Spinal cord (tissue), 10 donors: ENCODE data around the gene TPCN1. TPM values are rescaled to one million over a fixed set of nuclear protein-coding genes. Genes with fewer than 3 reads are reported as not detected.

ENCODE experiments used
- DNase-seq, 6 donors: peaks; one replicate each; pipeline versions ENCODE4 v3.0.0 to v3.0.0-alpha.2; 2013 to 2015; ENCODE audit warnings: low spot score in 6 of 6, low read depth in 4 of 6
- H3K27ac ChIP-seq: one replicate; pipeline ENCODE4 v1.5.1; 2013; ENCODE audit warnings: low read depth, low read length, control low read depth
- H3K27me3 ChIP-seq: one replicate; pipeline ENCODE4 v1.6.1; 2013; ENCODE audit warnings: low read length; ENCODE audit not compliant: control insufficient read depth, insufficient read depth
- H3K36me3 ChIP-seq: one replicate; pipeline ENCODE4 v1.6.1; 2013; ENCODE audit warnings: low read length; ENCODE audit not compliant: control insufficient read depth, insufficient read depth
- H3K4me1 ChIP-seq: one replicate; pipeline ENCODE4 v1.6.1; 2013; ENCODE audit warnings: low read length; ENCODE audit not compliant: control insufficient read depth, insufficient read depth
- H3K4me3 ChIP-seq: one replicate; pipeline ENCODE4 v1.5.1; 2013; ENCODE audit warnings: low read depth, low read length, control low read depth
- H3K9me3 ChIP-seq: one replicate; pipeline ENCODE4 v1.6.1; 2013; ENCODE audit warnings: low read length; ENCODE audit not compliant: control insufficient read depth, insufficient read depth
- WGBS: methylation state at CpG from one replicate; pipeline ENCODE4 v1.1.5; 2013; ENCODE audit warnings: missing lambda C conversion rate; ENCODE audit not compliant: insufficient coverage; 5-methylcytosine and 5-hydroxymethylcytosine counted together
- polyA plus RNA-seq, 2 donors: library from polyadenylated mRNA; unstranded; fragments of 120-200 nt; gene quantifications; one replicate each; pipeline ENCODE4 v1.2.1, GENCODE V29; 2013; ENCODE audit not compliant: insufficient read length in 2 of 2
- total RNA-seq, 2 donors: library from RNA; depleted of rRNA in 1 of 2; stranded (reverse); fragments of 120-200 nt in 1 of 2; fragments of >200 nt in 1 of 2; gene quantifications; one replicate each; pipeline versions ENCODE4 v1.2.3 to v1.2.4, GENCODE V29; 2013 to 2014
- donor health status: healthy.

TPCN1 gene
- total and polyA plus RNA-seq, 4 donors, result 14.0 to 43.8 (median 29.1) TPM

- peaks cover 39% of the 10 kb centered on the region for H3K4me1 ChIP-seq
- H3K27me3 ChIP-seq, result no peaks in the 10 kb centered on the region
- no peak overlapping the region for H3K27ac ChIP-seq
- DNase-seq, result no peak
- H3K36me3 ChIP-seq, result peaks cover 58% of the 10 kb centered on the region
- 82% methylated on average over 8 of the region's 13 CpGs for WGBS
- H3K9me3 ChIP-seq, result no peaks in the 10 kb centered on the region
- no peak overlapping the region for H3K4me3 ChIP-seq
These were observed 76.6 kb downstream of the TPCN1 start for GRCh38 chr12:113297621-113298471.

- H3K4me1 ChIP-seq, result peaks cover 44% of the 10 kb centered on the region
- no peak overlapping the region for H3K4me3 ChIP-seq
- H3K36me3 ChIP-seq, result peaks cover 52% of the 10 kb centered on the region
- no peak overlapping the region for H3K27ac ChIP-seq
- no peak for DNase-seq
- WGBS, result 70% methylated on average over 3 of the region's 5 CpGs
- H3K9me3 ChIP-seq, result no peaks in the 10 kb centered on the region
- no peaks in the 10 kb centered on the region for H3K27me3 ChIP-seq
These were observed 77.2 kb downstream of the TPCN1 start for GRCh38 chr12:113298472-113298817.

- Histone ChIP-seq H3K36me3 (peaks cover 48% of the 10 kb centered on the region), H3K27me3 (no peaks in the 10 kb centered on the region), H3K9me3 (no peaks in the 10 kb centered on the region), H3K4me3 (no peak overlapping the region), H3K27ac (no peak overlapping the region), H3K4me1 (peaks cover 45% of the 10 kb centered on the region)
- peak in 3 of 6 donors; percentile 7 to 82 (median 69) for DNase-seq
- 58% methylated on average over 18 of the region's 20 CpGs for WGBS
These were observed 77.7 kb downstream of the TPCN1 start for GRCh38 chr12:113298861-113299545.

- Histone ChIP-seq H3K4me1 (peaks cover 37% of the 10 kb centered on the region), H3K36me3 (peaks cover 46% of the 10 kb centered on the region), H3K27me3 (no peaks in the 10 kb centered on the region), H3K4me3 (no peak overlapping the region), H3K9me3 (no peaks in the 10 kb centered on the region), H3K27ac (no peak overlapping the region)
- no peak for DNase-seq
- WGBS, result 60% methylated on average over 9 of the region's 14 CpGs
These were observed 78.5 kb downstream of the TPCN1 start for GRCh38 chr12:113299619-113300237.

GRCh38 chr12:113301811-113302210 is 80.5 kb downstream of the TPCN1 start:
- no peaks in the 10 kb centered on the region for H3K9me3 ChIP-seq
- no peaks in the 10 kb centered on the region for H3K27me3 ChIP-seq
- H3K27ac ChIP-seq, result no peak overlapping the region
- no peak overlapping the region for H3K4me3 ChIP-seq
- 85% methylated on average over 3 of the region's 6 CpGs for WGBS
- H3K36me3 ChIP-seq, result peaks cover 37% of the 10 kb centered on the region
- no peak for DNase-seq
- H3K4me1 ChIP-seq, result peaks cover 35% of the 10 kb centered on the region

GRCh38 chr12:113302466-113302865 is 81.2 kb downstream of the TPCN1 start:
- Histone ChIP-seq H3K4me1 (peaks cover 35% of the 10 kb centered on the region), H3K9me3 (no peaks in the 10 kb centered on the region), H3K4me3 (no peak overlapping the region), H3K36me3 (peaks cover 35% of the 10 kb centered on the region), H3K27me3 (no peaks in the 10 kb centered on the region), H3K27ac (no peak overlapping the region)
- 97% methylated on average over 7 of the region's 8 CpGs for WGBS
- no peak for DNase-seq

- Histone ChIP-seq H3K4me3 (no peak overlapping the region), H3K27ac (no peak overlapping the region), H3K36me3 (peaks cover 36% of the 10 kb centered on the region), H3K9me3 (no peaks in the 10 kb centered on the region), H3K27me3 (no peaks in the 10 kb centered on the region), H3K4me1 (peaks cover 34% of the 10 kb centered on the region)
- WGBS, result 55% methylated on average over 8 of the region's 19 CpGs
- DNase-seq, result peak in 2 of 6 donors; percentile 16 to 54
These were observed 81.8 kb downstream of the TPCN1 start for GRCh38 chr12:113302886-113303640.

- no peak overlapping the region for H3K27ac ChIP-seq
- peaks cover 12% of the 10 kb centered on the region for H3K4me1 ChIP-seq
- WGBS, result 62% methylated on average over 9 of the region's 11 CpGs
- peak in 2 of 6 donors; percentile 24 to 79 for DNase-seq
- H3K36me3 ChIP-seq, result peaks cover 27% of the 10 kb centered on the region
- no peaks in the 10 kb centered on the region for H3K27me3 ChIP-seq
- no peak overlapping the region for H3K4me3 ChIP-seq
- no peaks in the 10 kb centered on the region for H3K9me3 ChIP-seq
These were observed 84.1 kb downstream of the TPCN1 start for GRCh38 chr12:113305281-113305856.

- no peak for DNase-seq
- Histone ChIP-seq H3K4me3 (no peak overlapping the region), H3K36me3 (peaks cover 26% of the 10 kb centered on the region), H3K27me3 (no peaks in the 10 kb centered on the region), H3K9me3 (no peaks in the 10 kb centered on the region), H3K4me1 (peaks cover 10% of the 10 kb centered on the region), H3K27ac (no peak overlapping the region)
- 77% methylated on average over 8 of the region's 11 CpGs for WGBS
These were observed 85.1 kb downstream of the TPCN1 start for GRCh38 chr12:113306382-113306781.
